H1 (cell line): ENCODE data around the gene CCDC33. TPM values are rescaled to one million over a fixed set of nuclear protein-coding genes. Genes with fewer than 3 reads are reported as not detected.
A peak's percentile ranks its signal among the peaks of the same experiment; 100 is the strongest.

Experiments used
- KDM4A ChIP-seq: IDR thresholded peaks from one replicate; pipeline ENCODE4 v1.7.1; 2012; ENCODE audit warnings: low read depth, mild to moderate bottlenecking, moderate library complexity, low read length, inconsistent platforms; ENCODE audit not compliant: severe bottlenecking
- MAX ChIP-seq: IDR thresholded peaks from 2 replicates; pipeline ENCODE4 v1.6.1; 2012; ENCODE audit warnings: inconsistent platforms
- RAD21 ChIP-seq, 2 experiments: IDR thresholded peaks in 1 of 2; conservative IDR thresholded peaks in 1 of 2; 2 replicates each; pipeline ENCODE4 v1.6.1; 2011; ENCODE audit warnings: low read depth in 2 of 2, low read length in 2 of 2, improper control_type of control experiment in 1 of 2, inconsistent platforms in 1 of 2, mild to moderate bottlenecking in 1 of 2, moderate library complexity in 1 of 2
- RBBP5 ChIP-seq: IDR thresholded peaks from 2 replicates; pipeline ENCODE4 v1.7.1; 2012; ENCODE audit warnings: low read depth, mild to moderate bottlenecking, inconsistent platforms, low read length, moderate library complexity, borderline replicate concordance
- RFX5 ChIP-seq: IDR thresholded peaks from 2 replicates; pipeline ENCODE4 v1.6.1; 2011; ENCODE audit warnings: low read depth, low read length, improper control_type of control experiment, borderline replicate concordance
- RNF2 ChIP-seq: fragments of 200-900, 300-1000 bp; sonication (generic); IDR thresholded peaks from 2 replicates; pipeline ENCODE4 v1.7.1; 2016; ENCODE audit warnings: borderline replicate concordance, low read depth, mild to moderate bottlenecking, antibody characterized with exemption, low read length; ENCODE audit not compliant: poor library complexity, severe bottlenecking; ENCODE audit errors: missing control alignments
- SAP30 ChIP-seq: fragments of 300-600 bp; sonication (generic); IDR thresholded peaks from 2 replicates; pipeline ENCODE4 v1.7.1; 2012; ENCODE audit warnings: low read length, moderate library complexity, mild to moderate bottlenecking, inconsistent platforms; ENCODE audit not compliant: insufficient read depth, insufficient replicate concordance
- SIN3A ChIP-seq, 2 experiments: IDR thresholded peaks in 1 of 2; conservative IDR thresholded peaks in 1 of 2; 2 replicates each; pipeline ENCODE4 v1.6.1; 2011 to 2012; ENCODE audit warnings: low read length in 2 of 2, improper control_type of control experiment in 1 of 2, low read depth in 1 of 2, mild to moderate bottlenecking in 1 of 2
- SIX5 ChIP-seq: IDR thresholded peaks from 2 replicates; pipeline ENCODE4 v1.6.1; 2011; ENCODE audit warnings: mild to moderate bottlenecking, low read depth, low read length
- SP1 ChIP-seq: IDR thresholded peaks from 2 replicates; pipeline ENCODE4 v1.6.1; 2011; ENCODE audit warnings: low read depth, low read length
- TAF7 ChIP-seq: optimal IDR thresholded peaks from 2 replicates; pipeline ENCODE3; 2011; ENCODE audit warnings: low read depth, mild to moderate bottlenecking, inconsistent platforms, low read length, moderate library complexity, borderline replicate concordance
- YY1 ChIP-seq: IDR thresholded peaks from 2 replicates; pipeline ENCODE4 v1.6.1; 2011; ENCODE audit warnings: low read depth, mild to moderate bottlenecking, low read length
- polyA plus RNA-seq, 7 experiments: library from polyadenylated mRNA; depleted of rRNA in 3 of 7; stranded (reverse) in 5 of 7; unstranded in 2 of 7; fragments of >200 nt in 5 of 7; fragments of 200-250 nt in 2 of 7; gene quantifications; 1 replicate in 5 of 7; 2 replicates in 1 of 7; 4 replicates in 1 of 7; pipeline versions ENCODE4 v1.2.1 to v1.2.3, GENCODE V29; 2011 to 2013; ENCODE audit warnings: missing spikeins in 2 of 7, mixed read lengths in 2 of 7
- total RNA-seq: library from RNA; stranded (reverse); fragmentation: NEBNext Ultra II Directional; extraction: Animal tissue kit (Norgen Biotek cat#: 25700); gene quantifications from 2 replicates; pipeline ENCODE4 v1.2.1, GENCODE V29; 2021
- TF ChIP-seq, protein P1 (sequence below), 3 experiments: IDR thresholded peaks; 1 replicate in 2 of 3; 2 replicates in 1 of 3; pipeline versions ENCODE4 v1.5.1 to v1.6.1; 2011; ENCODE audit warnings: low read length in 3 of 3, mild to moderate bottlenecking in 3 of 3, inconsistent platforms in 2 of 3, low read depth in 1 of 3, moderate library complexity in 1 of 3; ENCODE audit not compliant: insufficient read depth in 1 of 3; ENCODE audit errors: control extremely low read depth in 1 of 3

The CCDC33 gene
- total and polyA plus RNA-seq, 2 of the 8 experiments (the other 6 are each of a cell fraction or from before 2014, with no cell fraction given), result 2.0 to 2.7 TPM

- peak; percentile 96 for TF ChIP-seq KDM4A
- TF ChIP-seq, protein P1, sequence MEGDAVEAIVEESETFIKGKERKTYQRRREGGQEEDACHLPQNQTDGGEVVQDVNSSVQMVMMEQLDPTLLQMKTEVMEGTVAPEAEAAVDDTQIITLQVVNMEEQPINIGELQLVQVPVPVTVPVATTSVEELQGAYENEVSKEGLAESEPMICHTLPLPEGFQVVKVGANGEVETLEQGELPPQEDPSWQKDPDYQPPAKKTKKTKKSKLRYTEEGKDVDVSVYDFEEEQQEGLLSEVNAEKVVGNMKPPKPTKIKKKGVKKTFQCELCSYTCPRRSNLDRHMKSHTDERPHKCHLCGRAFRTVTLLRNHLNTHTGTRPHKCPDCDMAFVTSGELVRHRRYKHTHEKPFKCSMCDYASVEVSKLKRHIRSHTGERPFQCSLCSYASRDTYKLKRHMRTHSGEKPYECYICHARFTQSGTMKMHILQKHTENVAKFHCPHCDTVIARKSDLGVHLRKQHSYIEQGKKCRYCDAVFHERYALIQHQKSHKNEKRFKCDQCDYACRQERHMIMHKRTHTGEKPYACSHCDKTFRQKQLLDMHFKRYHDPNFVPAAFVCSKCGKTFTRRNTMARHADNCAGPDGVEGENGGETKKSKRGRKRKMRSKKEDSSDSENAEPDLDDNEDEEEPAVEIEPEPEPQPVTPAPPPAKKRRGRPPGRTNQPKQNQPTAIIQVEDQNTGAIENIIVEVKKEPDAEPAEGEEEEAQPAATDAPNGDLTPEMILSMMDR (IDR thresholded peaks at IDR 0.05; ENCODE audit: control extremely low read depth in 1 of 3, insufficient read depth in 1 of 3, low read depth in 1 of 3, low read length in 3 of 3), result peak; percentile 85 to 93 (median 90)
- peak; percentile 34 for TF ChIP-seq RNF2
- TF ChIP-seq SP1, result peak; percentile 72
- no peak for TF ChIP-seq SIX5
- peak; percentile 92 to 94 for TF ChIP-seq RAD21 (IDR thresholded peaks at IDR 0.05 in 1 of 2, conservative IDR thresholded peaks at IDR 0.05 in 1 of 2; ENCODE audit: low read depth in 2 of 2, low read length in 2 of 2)
- no peak for TF ChIP-seq YY1
- TF ChIP-seq TAF7, result no peak
- peak; percentile 89 for TF ChIP-seq MAX
- TF ChIP-seq SIN3A (conservative IDR thresholded peaks at IDR 0.05 in 1 of 2, IDR thresholded peaks at IDR 0.05 in 1 of 2; ENCODE audit: low read depth in 1 of 2, low read length in 2 of 2), result peak in 1 of 2 experiments; percentile 57; a peak in 1 of 4 replicates
- TF ChIP-seq RBBP5, result peak; percentile 47; the same call in 1 of the 2 replicates
- peak; percentile 54; the same call in 1 of the 2 replicates for TF ChIP-seq RFX5
- TF ChIP-seq SAP30, result no peak
Observed at GRCh38 chr15:74373731-74374647, 137.9 kb downstream of the CCDC33 start (continued).
